GM10248 (cell line): ENCODE results near the gene LLGL2.

Source experiments
- CTCF ChIA-PET: fragments of 300-600 bp; sonication (Branson Sonifier 250); formaldehyde crosslinking; extraction: SDS; loops from one replicate; lab custom pipeline; 2021; ENCODE audit warnings: antibody characterized with exemption; lab: Yijun Ruan, JAX
- POLR2A ChIA-PET: fragments of 350-650 bp; sonication (Branson Sonifier 250); formaldehyde crosslinking; extraction: SDS; loops from one replicate; lab custom pipeline; 2020; ENCODE audit warnings: antibody characterized with exemption; lab: Yijun Ruan, JAX
- DNase-seq: peaks from one replicate; pipeline ENCODE4 v3.0.0; 2012; ENCODE audit errors: extremely low spot score
- CTCF ChIP-seq: IDR thresholded peaks from 2 replicates; pipeline ENCODE4 v1.5.1; 2012; ENCODE audit warnings: mild to moderate bottlenecking, low read depth; ENCODE audit errors: extremely low read depth, missing control alignments, control extremely low read depth

The LLGL2 gene

GRCh38 chr17:75587675-75588595 lies 62.4 kb downstream of the LLGL2 start, which contains the start of gene MYO15B:
TSS of gene MYO15B (plus strand) at chr17:75587800. CDS start at chr17:75588058, 258 bp downstream.
- DNase-seq, result no peak
- POLR2A ChIA-PET, result no interaction called here
- peak; percentile 29 for TF ChIP-seq CTCF
- CTCF ChIA-PET, result interaction anchor here (0.6 to 5.5 kb wide), 10 partner anchors 13 to 165 kb away, joined by 3 to 61 read pairs (median 4); partner anchors contain the start of gene SMIM5

- CTCF ChIA-PET, result interaction anchor here (0.6 to 5.5 kb wide), 10 partner anchors 12 to 165 kb away, joined by 3 to 61 read pairs (median 4); partner anchors contain the start of gene SMIM5
- no peak for DNase-seq
- TF ChIP-seq CTCF, result no peak
- POLR2A ChIA-PET, result no interaction called here
Observed at GRCh38 chr17:75588596-75589011, 63.1 kb downstream of the LLGL2 start.

GRCh38 chr17:75589012-75589918 lies 63.8 kb downstream of the LLGL2 start:
- ChIA-PET POLR2A (no interaction called here), CTCF (interaction anchor here (0.8 to 5.5 kb wide), 14 partner anchors 8 to 164 kb away, joined by 3 to 61 read pairs (median 4); partner anchors contain the start of gene SMIM5)
- peak; percentile 100 for DNase-seq
- peak; percentile 81 for TF ChIP-seq CTCF

GRCh38 chr17:75589919-75590303 lies 64.4 kb downstream of the LLGL2 start:
- TF ChIP-seq CTCF, result no peak
- no peak for DNase-seq
- CTCF ChIA-PET, result interaction anchor here (0.7 to 5.5 kb wide), 11 partner anchors 9 to 164 kb away, joined by 3 to 61 read pairs (median 3); partner anchors contain the start of gene SMIM5
- POLR2A ChIA-PET, result no interaction called here

GRCh38 chr17:75590314-75590761 lies 64.8 kb downstream of the LLGL2 start:
- TF ChIP-seq CTCF, result no peak
- ChIA-PET POLR2A (no interaction called here), CTCF (interaction anchor here (0.7 to 5.5 kb wide), 11 partner anchors 9 to 165 kb away, joined by 3 to 61 read pairs (median 3); partner anchors contain the start of gene SMIM5)
- DNase-seq, result no peak
